GM12874 (cell line): ENCODE measurements around the gene PIAS4.

Experiments used
- CTCF ChIP-seq: IDR thresholded peaks from 2 replicates; pipeline ENCODE4 v1.5.1; 2011; ENCODE audit warnings: low read depth, mild to moderate bottlenecking, control low read depth, low read length, moderate library complexity; ENCODE audit not compliant: insufficient read depth

PIAS4 gene

DNA sequence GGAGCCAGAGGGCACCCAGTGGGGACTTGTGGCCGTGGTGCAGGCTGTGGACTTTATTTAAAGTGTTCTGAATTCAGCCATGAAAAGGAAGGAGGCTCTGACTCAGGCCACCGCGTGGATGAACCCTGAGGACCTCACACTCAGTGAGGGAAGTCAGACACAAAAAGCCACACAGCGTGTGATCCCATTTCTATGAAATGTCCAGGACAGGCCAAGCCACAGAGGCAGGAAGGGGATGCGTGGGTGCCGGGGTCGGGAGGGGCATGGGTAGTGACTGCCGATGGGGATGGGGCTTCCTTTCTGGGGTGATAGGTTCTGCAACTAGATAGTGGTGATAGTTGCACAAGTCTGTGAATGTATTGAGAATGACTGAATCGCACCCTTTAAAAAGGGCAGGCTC, 67.8 kb downstream of the PIAS4 start:
- TF ChIP-seq CTCF, result no peak

DNA sequence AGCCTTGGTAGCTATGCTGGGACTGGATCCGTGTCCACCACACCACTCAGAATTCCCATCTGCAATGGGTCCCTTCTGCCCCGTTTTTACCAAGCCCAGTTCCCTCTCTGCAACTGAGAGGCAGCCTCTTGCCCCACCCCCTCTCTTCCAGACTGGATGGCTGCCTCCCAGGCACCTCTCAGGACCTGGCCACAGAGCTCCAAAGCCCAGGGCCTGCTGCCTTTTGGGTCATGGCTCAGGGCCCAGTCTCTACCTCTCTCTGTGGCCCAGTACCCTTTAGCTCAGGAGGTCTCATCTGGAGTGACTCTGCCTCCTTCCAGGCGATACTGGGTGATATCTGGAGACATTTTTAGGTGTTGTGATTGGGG, 69.5 kb downstream of the PIAS4 start:
- no peak for TF ChIP-seq CTCF

DNA sequence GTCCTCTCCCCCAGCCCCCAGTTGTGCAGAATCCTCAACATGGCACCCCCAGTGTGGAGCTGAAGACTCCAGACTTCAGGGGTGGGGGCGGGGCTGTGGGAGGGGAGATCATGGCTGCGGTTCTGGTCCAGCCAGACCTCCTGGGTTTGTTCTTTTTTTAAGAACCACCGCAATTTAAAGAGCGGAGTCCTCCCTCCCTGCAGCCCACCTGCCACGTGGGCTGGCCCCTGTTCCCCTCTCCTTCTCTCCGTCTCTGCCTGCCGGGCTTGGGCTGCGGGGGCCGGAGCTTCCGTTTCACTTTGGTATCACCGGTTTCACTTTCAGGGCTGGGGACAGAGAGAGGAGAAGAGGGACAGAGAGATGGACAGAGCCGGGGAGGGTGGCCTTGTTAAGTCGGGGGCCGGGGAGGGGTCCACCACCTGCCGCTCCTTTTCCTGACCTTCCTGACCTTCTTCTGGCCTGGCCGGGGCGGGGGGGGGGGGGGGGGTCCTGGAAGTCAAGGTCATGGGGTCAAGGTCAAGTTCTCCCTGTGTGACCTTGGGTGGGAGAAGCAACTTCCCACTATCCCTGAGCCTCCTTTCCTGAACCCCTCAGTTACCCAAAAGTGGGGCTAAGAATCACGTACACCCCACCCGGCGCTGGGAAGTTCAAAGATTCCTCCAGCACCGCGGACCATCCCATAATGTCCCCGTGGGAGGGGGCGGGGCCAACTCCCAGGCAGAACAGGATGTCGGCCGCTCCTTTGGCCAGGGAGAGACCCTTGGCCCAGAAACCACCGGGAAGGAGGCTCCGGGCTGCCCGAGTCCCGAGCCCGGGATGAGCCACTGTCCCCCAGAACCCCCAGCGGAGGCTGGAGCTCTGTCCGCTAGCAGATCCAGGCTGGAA, 70.5 kb downstream of the PIAS4 start:
- no peak for TF ChIP-seq CTCF

- TF ChIP-seq CTCF, result no peak
These were observed 72.9 kb downstream of the PIAS4 start for GRCh38 chr19:4080473-4080872.

GRCh38 chr19:4081441-4082129, 74.0 kb downstream of the PIAS4 start:
- TF ChIP-seq CTCF, result no peak

DNA sequence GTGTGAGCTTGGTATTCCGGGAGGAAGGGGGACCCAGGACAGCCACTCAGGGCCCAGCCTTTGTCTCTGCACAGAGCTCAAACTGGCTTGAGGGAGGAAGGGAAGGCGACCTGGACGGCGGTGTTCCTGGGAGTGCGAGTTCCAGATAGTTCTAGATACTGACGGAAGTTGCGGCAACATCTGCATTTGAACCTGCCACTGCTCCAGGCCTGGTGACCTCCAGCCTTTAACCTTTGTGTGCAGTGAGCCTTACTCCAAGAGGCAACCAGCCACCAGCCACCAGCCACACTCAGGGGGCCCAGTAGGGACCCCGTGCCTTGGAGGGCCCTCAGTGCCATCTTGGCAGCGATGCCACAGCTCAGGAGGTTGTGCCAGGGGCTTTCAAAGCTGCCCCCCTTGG, 74.6 kb downstream of the PIAS4 start:
- no peak for TF ChIP-seq CTCF

GRCh38 chr19:4083677-4084546, 76.4 kb downstream of the PIAS4 start:
- TF ChIP-seq CTCF, result no peak
